Pons (tissue), 1 donor: ENCODE data around the gene FARSB.
A peak's percentile ranks its signal among the peaks of the same experiment; 100 is the strongest.
"Not testable (repeated sequence)": the region's sequence is repeated elsewhere in the genome, so short reads cannot be mapped to it uniquely, and the experiment has no call there.

ENCODE experiments used
- DNase-seq: peaks from one replicate; pipeline ENCODE4 v3.0.0-alpha.2; 2016; ENCODE audit warnings: low spot score

FARSB gene

DNA sequence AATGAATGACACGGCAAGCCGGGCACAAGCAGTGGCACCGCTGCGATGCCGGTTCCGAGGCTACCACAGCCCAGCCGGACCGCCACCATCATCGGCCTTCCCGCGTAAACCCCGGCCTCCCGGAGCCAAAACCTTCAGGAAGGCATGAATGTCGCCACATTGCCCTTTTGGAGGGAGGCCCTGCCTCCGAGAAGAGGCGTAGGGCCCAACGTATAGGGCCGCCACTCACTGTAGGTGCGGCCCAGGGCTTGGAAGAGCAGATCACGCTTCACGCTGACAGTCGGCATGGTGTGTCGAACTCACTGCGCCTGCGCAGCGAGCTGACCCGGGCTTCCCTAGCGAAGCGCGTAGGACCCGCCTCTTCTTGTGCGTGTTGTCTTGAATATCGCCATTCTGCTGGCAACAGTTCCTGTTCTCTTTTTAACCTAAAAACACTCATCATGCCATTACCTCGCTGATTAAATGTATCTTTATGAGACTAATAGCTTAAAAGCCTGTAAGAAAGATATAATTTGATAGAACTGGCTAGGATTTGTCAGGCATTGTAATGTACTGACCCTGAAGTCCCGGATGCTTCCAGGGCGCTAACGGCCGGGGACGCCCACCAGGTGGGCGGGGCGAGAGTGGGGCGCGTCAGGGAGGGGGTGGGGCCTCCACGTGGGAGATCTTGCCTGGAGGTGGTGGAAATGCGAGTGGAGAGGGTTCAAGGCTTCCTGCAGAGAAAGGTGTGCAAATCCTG lies at the start of gene FARSB:
FARSB (minus strand) TSS at position 306 of the 739 bp plus-strand sequence; CDS start at position 287, 19 bp downstream.
- peak; percentile 98 for DNase-seq

DNA sequence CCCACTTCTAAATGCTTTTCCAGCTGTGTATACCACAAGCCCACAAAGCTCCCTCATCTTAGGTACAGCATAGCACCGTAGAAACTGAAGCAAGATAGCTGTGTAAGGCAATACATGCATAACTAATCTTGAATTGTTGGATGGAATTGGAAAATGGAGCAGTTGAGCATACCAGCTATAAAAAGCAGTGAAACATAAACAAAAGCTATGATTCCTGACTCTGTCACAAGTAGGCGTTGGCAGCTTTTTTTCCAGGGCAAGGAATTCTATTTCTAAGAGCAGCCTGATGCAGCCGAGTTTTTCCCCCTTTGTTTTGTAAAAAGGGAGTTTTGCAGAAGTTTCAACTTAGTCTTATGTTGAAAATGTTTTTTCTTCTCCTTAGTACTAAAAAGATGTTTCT lies 48.0 kb upstream of the FARSB start:
- DNase-seq: no peak

DNA sequence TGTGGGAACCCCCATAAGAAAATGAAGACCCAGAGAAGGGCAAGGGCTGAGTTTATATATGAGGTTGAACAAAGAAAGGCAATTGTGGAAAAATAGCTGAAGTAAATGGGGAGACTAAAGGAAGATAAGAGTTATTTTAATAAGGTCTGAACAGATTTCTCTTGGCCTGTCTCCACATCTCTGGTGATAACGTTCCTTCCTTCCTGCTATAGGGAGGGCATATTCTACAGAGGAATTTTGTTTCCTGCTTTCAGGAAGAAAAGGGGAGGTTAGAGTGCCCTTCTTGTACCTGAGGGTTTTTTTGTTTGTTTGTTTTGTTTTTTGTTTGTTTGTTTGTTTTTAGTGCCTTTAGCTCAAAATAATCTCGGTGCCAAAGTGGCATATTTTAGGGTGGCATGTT lies 47.2 kb upstream of the FARSB start:
- no peak for DNase-seq

DNA sequence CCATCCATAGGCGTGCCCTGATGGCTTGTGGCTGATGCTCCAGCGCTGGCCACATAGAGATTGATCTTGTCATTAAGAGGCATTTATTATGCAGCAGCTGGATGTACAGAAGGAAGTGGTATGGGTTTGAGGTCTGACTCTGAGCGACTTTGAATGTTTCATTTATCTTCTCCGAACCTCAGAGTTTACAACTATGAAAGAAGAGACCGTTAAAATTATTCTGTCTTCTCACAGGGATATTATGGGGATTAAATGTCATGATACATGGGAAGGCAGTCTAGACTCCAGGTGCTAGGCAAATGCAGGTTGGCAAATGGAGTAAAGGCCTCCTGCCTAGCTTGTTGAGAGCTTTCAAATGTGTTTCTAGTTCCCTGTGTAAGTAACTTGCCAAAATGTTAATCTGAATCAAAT lies 45.8 kb upstream of the FARSB start:
- no peak for DNase-seq

DNA sequence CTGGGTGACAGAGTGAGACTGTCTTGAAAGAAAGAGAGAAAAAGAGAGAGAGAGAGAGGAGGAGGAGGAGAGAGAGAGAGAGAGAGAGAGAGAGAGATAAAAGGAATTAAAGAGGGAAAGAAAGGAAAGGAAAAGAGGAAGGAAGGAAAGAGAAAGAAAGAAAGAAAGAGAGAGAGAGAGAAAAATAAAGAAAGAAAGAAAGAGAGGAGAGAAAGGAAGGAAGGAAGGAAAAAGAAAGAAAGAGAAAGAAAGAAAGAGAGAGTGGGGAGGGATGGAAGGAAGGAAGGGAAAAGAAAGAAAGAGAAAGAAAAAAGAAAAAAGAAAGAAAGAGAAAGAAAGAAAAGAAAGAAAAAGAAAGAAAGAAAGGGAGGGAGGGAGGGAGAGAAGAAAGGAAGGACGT lies 45.3 kb upstream of the FARSB start:
- DNase-seq: no peak

GRCh38 chr2:222698276-222698675 lies 42.4 kb upstream of the FARSB start:
- no peak for DNase-seq

DNA sequence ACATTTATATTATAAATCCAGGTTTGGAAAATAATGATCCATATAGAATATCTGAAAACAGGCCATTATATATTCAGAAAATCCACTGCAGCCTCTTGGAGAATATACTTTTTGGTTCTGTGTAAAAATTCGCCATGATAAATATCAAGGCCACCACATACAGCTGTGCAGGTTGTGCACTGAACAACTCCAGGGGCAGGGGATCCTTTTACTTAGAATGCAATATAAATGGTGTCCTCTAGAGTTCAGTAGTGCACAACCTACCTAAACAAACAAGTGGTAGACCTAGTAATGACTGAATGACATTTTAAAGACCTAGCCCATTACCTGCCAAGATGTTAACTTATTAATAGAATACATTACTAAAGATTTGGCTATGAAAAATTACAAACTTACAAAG lies 37.9 kb upstream of the FARSB start:
- no peak for DNase-seq

DNA sequence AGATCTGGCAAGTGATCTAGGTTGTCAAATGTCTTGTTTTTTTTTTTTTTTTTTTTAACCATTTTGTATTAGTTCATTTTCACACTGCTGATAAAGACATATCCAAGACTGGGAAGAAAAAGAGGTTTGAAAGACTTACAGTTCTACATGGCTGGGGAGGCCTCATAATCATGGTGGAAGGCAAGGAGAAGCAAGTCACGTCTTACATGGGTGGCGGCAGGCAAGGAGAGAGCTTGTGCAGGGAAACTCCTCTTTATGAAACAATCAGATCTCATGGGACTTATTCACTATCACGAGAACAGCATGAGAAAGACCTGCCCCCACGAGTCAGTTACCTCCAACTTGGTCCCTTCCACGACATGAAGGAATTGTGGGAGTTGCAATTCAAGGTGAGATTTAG lies 37.5 kb upstream of the FARSB start:
- not testable (repeated sequence) for DNase-seq

- peak; percentile 75 for DNase-seq
Observed at GRCh38 chr2:222690564-222691200, 34.8 kb upstream of the FARSB start.

DNA sequence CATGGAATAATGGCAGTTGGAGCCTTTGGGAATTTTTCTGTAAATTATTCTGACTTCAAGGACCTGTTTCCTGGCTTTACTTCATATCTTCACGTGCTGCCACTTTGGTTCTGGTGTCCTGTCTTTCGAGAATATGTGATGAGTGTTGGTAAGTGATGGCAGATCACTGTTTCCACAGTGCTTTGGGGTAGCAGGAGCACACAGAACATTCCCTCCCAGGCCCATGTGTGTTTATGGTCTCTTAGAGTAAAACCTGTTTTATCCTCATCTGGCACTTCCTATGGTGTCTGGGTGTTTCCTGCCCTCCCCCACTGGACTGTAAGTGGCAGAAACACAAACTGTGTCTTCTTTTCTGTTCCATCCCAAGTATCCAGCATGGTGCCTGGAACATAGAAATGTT lies 33.4 kb upstream of the FARSB start:
- DNase-seq: no peak

DNA sequence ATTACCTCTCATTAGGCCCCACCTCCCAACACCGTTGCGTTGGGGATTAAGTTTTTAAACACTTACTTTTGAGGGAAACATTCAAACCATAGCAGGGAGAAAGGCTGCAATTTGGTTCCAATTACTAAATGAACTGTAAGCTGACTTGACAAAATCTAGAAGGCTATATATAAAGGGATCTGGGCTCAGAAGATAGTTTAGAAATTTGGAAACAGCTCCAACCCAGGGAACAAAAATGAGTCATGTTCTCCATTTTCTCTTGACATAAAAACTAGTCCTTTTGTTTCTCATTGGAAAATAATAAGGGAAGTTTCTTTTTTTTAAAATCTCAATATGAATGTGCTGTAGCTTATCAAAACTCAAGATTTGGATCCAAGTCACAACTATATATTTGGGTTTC lies 33.0 kb upstream of the FARSB start:
- no peak for DNase-seq

DNA sequence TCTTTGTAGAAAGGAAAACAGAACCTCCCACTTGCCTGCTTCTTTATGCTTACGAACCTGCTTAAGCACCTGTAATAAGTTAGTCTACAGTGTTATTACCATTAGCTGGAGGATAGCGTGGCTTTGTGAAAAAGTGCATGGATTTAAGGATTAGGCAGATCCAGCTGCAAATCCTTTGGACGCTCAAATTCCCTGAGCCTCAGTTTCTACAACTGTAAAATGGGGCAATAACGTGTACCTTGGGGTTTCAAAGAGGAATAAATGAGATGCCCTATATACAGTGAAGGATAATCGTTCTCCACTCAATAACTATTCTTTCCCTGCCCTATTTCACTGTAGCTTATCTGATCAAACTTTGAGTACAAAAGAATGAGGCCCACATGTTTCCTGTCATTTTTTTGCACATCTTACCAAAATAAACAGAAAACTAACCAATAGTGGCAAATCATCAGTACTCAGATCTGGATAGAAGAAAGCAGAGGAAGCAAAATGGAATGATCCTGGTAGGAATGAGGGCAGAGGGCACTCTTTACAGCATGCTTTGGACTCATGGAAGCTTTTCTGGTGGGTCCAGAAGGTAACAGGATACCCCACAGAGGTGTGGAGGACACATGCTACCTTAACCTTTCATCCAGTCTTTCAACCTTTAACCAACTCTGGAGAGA lies 30.3 kb upstream of the FARSB start:
- no peak for DNase-seq

- no peak for DNase-seq
Observed at GRCh38 chr2:222683805-222684204, 27.9 kb upstream of the FARSB start.

DNA sequence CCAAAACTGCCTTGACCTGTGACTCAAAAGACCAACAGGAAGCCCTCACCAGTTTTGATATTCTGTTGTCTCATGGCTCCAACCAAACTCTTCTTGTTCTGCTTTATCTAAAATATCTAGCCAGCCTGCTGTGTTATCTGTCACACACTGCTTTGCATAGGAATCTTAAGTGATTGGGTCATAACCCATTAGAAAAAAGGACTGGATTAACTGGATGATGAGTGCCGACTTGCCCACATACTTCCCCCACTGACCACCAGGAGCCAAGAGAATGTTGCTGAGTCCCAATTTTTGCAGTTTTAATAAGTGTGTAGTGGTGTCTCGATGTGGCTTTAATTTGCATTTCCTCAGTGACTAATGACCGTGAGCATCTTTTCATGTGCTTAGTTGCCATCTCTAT lies 22.1 kb upstream of the FARSB start:
- DNase-seq: no peak

DNA sequence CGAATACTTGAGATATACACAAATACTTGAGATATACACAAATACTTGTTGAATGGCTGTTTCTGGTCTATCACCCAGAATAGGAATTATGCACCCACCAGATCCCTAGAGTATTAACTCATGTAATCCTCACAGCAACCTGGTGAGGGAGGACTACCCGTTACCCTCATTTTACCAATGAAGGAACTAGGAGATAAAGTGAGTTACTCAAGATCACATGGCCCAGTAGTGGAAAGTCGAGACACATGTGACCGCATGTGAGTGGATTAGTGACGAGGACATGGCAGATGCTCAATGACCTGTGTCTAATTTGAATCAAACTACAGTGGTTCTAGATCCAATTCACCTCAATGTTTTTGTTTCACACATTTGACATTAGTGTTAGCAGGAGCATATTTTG lies 18.0 kb upstream of the FARSB start:
- no peak for DNase-seq

DNA sequence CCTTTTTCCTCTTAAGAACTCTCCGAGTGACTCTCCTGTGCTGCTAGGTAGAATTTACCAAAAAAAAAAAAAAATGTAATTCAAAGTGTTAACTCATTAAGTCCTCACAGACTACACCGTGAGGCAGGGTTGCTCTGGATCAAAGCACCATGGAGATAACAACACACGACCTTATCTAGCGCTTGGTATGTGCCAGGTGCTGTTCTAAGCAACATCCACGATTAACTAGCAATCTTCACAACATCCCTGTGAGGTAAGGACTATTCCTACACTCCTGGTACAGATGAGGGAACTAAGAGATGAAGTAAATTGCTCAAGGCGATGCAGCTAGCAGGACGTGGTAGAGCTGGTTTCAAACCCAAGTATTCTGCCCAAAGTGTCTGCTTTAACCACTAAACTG lies 17.4 kb upstream of the FARSB start:
- no peak for DNase-seq

- DNase-seq: no peak
Observed at GRCh38 chr2:222672068-222672401, 16.1 kb upstream of the FARSB start.

- no peak for DNase-seq
Observed at GRCh38 chr2:222671259-222672067, 15.6 kb upstream of the FARSB start, which contains the start of gene MOGAT1. Gene MOGAT1, plus strand, starts transcription at chr2:222671658. Its CDS starts 128 bp downstream, at chr2:222671786.

DNA sequence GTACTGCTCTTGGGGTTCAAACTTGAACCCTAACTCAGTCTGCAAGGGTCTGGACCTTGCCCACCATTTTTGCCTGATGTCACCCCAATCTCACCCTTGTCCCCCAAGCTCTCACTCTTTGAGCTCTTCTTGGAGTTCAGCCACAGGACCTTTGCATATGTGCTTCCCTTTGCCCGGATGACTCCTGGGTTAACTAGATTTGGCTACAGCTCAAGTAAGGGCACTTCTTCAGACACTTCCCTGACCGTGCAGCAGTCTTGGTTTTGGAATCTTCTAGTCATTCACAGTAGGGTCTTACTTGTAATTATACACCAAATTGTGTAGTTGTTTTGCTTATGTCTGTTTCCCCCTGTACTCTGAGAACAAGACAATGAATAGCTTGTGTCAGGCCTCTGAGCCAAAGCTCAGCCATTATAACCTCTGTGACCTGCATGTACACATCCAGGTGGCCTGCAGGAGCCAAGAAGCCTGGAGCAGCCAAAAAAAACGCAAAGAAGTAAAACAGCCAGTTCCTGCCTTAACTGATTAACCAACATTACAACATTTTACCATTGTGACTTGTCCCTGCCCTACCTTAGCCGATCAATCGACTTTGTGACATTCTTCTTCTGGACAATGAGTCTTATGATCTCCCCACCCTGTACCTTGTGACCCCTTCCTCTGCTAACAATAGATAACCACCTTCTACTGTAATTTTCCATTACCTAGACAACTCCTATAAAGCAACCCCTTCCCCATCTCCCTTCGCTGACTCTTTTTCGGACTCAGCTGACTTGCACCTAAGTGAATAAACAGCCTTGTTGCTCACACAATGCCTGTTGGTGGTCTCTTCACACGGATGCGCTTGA lies 14.5 kb upstream of the FARSB start:
- DNase-seq: no peak

DNA sequence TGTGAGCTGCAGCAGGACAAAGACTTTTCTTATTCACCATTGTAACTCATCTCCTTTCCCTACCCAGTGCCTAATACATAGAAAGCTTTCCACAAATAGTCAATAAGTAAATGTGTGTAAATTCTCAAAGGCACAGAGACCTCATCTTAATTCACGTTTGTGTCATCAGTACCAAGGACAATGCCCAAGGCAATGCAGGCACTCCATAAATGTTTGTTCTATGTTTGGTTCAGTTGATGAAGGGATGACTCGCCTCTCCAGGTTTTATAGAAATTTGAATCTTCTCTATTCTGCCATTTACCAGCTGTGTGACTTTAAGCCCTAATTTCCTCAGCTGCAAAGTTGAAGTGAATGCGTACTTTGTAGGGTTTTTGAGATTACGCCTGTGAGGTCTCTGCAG lies 13.5 kb upstream of the FARSB start:
- DNase-seq: no peak

DNA sequence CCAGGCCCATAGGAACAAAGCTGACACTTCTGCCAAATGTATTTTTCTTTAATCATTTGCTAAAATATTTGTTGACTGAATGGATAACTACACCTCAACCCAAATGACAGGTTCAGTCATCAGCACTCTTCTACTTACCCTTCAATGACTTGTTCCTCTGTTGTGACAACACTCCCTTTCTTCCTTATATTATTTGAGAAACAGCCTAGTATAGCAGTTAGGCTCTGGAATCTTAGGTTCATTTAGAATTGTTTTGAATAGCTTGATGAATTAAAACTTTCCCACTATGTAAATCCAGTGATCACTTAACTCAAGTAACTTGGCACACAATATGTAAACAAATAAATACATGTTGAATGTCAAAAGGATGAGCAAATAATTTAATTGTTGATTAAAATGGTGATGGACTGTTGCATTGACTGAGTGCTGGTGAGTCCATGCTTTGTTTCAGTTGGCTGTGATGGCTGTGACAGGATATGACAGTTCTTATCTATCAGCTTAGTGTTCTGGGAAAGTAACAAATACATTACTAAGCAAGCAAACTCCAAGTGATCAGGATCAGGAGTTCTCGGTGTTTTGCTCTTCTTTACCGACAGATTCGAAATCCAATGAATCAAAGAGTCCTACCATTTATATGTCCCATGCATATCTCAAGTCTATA lies 12.7 kb upstream of the FARSB start:
- DNase-seq: no peak
